Chondrocyte (in vitro differentiated cells): ENCODE results near the gene RAB11FIP2. TPM values are rescaled to one million over a fixed set of nuclear protein-coding genes. Genes with fewer than 3 reads are reported as not detected.

Experiments
- DNase-seq: peaks from one replicate; pipeline ENCODE4 v3.0.0; 2021; ENCODE audit warnings: mixed read lengths, low spot score
- H3K27ac Mint-ChIP-seq: one replicate; pipeline ENCODE4 v1.8.0; 2021; ENCODE audit warnings: mild to moderate bottlenecking, moderate library complexity, mixed read lengths; ENCODE audit not compliant: unreplicated experiment
- H3K27me3 Mint-ChIP-seq: 2 replicates; pipeline ENCODE4 v1.8.0; 2021; ENCODE audit warnings: low read depth, mixed read lengths
- H3K36me3 Mint-ChIP-seq: 2 replicates; pipeline ENCODE4 v1.8.0; 2021; ENCODE audit warnings: low read depth, mixed read lengths
- H3K4me1 Mint-ChIP-seq: 2 replicates; pipeline ENCODE4 v1.8.0; 2021; ENCODE audit warnings: low read depth, mild to moderate bottlenecking, mixed read lengths
- H3K4me3 Mint-ChIP-seq: one replicate; pipeline ENCODE4 v1.8.0; 2021; ENCODE audit warnings: mild to moderate bottlenecking, moderate library complexity, mixed read lengths; ENCODE audit not compliant: unreplicated experiment
- H3K9me3 Mint-ChIP-seq: 2 replicates; pipeline ENCODE4 v1.8.0; 2021; ENCODE audit warnings: low read depth, mixed read lengths
- CTCF ChIP-seq: fragments of 200-600 bp; sonication (generic); IDR thresholded peaks from 2 replicates; pipeline ENCODE4 v1.5.0; 2021; ENCODE audit warnings: antibody characterized with exemption, mild to moderate bottlenecking, moderate library complexity
- total RNA-seq: library from RNA; stranded (reverse); gene quantifications from 3 replicates; pipeline ENCODE4 v1.2.1, GENCODE V29; 2021

RAB11FIP2 gene
- total RNA-seq, 1 donor from 2014 or later = 20.9 TPM

DNA sequence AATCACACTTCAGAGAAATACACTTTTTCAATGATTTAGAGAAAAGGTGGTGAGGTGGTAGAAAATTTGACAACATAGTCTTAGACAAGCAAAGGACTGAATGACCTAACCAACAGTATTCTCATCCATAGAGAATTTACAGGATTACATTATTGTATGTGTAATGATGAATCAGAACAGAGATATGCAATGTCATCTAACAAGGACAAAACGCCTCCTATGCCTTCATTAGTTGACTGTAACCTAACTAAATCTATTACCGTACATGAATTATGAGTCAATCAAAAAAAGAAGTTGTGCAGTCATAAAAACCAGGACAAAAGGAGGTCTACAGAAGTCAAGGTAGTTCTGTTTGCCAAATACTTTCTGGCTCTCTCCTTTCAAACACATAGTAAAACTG lies 66.5 kb downstream of the RAB11FIP2 start:
- Mint-ChIP-seq H3K4me1 (peaks cover 4% of the 10 kb centered on the region), H3K27me3 (no peaks in the 10 kb centered on the region), H3K36me3 (no peaks in the 10 kb centered on the region), H3K27ac (no peak overlapping the region), H3K9me3 (peaks cover 7% of the 10 kb centered on the region), H3K4me3 (no peak overlapping the region)
- TF ChIP-seq CTCF = no peak
- DNase-seq = no peak

DNA sequence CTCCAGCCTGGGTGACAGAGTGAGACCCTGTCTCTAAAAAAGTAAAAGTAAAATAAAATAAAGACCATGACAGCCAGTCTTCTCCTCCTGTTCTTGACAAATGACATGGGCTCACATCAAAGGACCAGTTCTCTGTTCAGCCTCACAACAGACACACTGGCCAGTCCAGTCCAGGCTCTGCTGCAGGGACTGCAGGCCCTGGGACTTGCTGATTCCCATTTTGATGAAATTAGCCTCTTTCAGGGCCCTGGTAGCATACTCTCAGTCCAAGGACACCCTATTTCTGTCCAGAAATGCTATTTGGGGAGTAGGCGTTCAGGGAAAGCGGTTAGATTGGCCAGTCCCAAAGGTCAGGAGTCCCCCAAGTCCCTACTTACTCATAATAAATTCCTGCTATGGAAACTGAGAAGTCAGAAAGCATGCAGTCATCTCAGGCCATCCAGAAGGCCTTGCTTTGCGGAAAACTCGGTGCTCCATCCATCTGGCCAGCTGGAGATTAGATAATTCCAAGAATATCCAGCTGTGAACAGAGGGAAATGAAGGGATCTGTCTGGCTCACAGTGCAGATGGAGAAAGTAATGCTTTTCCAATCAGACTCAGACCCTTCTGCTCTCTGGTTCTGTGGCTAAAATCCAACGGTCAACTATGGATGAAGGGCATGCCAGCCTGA lies 74.4 kb downstream of the RAB11FIP2 start:
- Mint-ChIP-seq H3K4me1 (no peaks in the 10 kb centered on the region), H3K27me3 (no peaks in the 10 kb centered on the region), H3K27ac (no peak overlapping the region), H3K36me3 (no peaks in the 10 kb centered on the region), H3K9me3 (no peaks in the 10 kb centered on the region), H3K4me3 (no peak overlapping the region)
- no peak for TF ChIP-seq CTCF
- DNase-seq = no peak

DNA sequence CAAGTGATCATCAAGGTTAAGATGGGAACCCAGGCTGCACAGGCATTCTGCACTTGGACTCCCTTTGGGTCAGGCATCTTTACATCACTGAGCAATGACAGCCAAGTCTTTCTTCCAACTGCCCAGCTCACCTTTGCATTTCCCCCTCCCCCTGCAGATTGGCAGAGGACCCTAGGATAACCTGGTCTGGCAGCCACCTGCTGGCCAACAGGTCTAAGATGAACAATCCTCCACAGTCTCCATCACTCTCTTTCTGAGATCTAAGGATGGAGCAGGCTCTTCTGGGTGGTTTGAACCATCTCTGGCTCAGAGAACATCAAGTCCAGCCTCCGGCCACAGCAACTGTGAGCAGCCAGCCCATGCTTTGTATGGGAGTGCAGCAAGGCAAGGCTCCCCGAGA lies 75.8 kb downstream of the RAB11FIP2 start:
- TF ChIP-seq CTCF = no peak
- no peak overlapping the region for H3K27ac Mint-ChIP-seq
- H3K36me3 Mint-ChIP-seq = no peaks in the 10 kb centered on the region
- DNase-seq = no peak
- no peak overlapping the region for H3K4me3 Mint-ChIP-seq
- H3K27me3 Mint-ChIP-seq = no peaks in the 10 kb centered on the region
- H3K9me3 Mint-ChIP-seq = no peaks in the 10 kb centered on the region
- no peaks in the 10 kb centered on the region for H3K4me1 Mint-ChIP-seq

- no peaks in the 10 kb centered on the region for H3K4me1 Mint-ChIP-seq
- TF ChIP-seq CTCF = no peak
- H3K4me3 Mint-ChIP-seq = no peak overlapping the region
- no peaks in the 10 kb centered on the region for H3K36me3 Mint-ChIP-seq
- no peak overlapping the region for H3K27ac Mint-ChIP-seq
- H3K27me3 Mint-ChIP-seq = no peaks in the 10 kb centered on the region
- no peak for DNase-seq
- H3K9me3 Mint-ChIP-seq = no peaks in the 10 kb centered on the region
These were observed 77.1 kb downstream of the RAB11FIP2 start for GRCh38 chr10:117969592-117969991.

DNA sequence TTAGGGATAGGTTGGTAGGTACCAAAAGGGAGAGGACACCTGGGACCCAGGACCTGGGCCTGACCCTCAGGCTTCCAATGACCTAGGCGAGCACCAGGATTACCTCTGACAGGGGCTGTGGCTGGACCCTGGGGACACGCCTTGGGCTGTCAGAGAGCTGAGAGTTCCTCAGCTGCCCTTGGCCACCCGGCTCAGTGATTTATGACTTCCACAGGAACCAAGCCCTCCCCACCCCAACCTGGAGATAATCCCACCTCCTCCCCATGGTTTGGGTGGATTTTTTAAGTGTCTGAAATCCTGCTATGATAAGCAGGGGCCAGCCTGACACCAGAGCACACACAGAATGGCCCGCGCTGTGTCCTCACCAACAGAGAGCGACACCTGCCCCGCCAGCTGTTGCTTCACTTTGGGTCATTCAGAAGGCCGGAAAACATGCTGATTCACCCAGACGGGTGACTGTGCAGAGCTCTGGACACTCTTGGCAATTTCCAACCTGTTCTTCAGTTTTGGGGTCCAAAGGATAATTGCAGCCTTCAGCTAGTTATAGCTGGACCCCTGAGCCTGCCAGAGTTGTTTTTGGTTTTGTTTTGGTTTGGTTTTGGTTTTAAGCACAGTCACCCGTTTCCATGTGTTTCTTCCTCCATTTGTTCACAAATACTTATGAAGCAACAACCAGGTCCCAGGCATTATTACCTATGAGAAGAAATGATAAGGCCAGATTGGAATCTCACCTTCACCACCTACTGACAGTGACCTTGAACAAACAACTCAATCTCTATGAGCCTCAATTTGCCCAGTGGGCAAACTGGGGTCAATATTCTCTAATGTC lies 78.2 kb downstream of the RAB11FIP2 start:
- H3K4me1 Mint-ChIP-seq = no peaks in the 10 kb centered on the region
- no peak for TF ChIP-seq CTCF
- H3K36me3 Mint-ChIP-seq = no peaks in the 10 kb centered on the region
- no peak overlapping the region for H3K4me3 Mint-ChIP-seq
- H3K27ac Mint-ChIP-seq = no peak overlapping the region
- H3K9me3 Mint-ChIP-seq = no peaks in the 10 kb centered on the region
- DNase-seq = no peak
- H3K27me3 Mint-ChIP-seq = no peaks in the 10 kb centered on the region
